DND-41 (cell line): ENCODE data around the gene POLR3B.

ENCODE experiments used
- ATAC-seq: fragments of 200-7000 bp; cut with Tn5 transposase; 3 replicates; pipeline ENCODE4 v1.9.1; 2021; ENCODE audit warnings: low read depth; ENCODE audit not compliant: insufficient read depth
- DNase-seq: peaks from one replicate; pipeline ENCODE4 v3.0.0-alpha.2; 2020
- H2AFZ ChIP-seq: 2 replicates; pipeline ENCODE4 v1.6.0; 2012; ENCODE audit warnings: low read depth, low read length
- H3K27ac ChIP-seq: 2 replicates; pipeline ENCODE4 v1.5.1; 2012; ENCODE audit warnings: low read length, inconsistent platforms
- H3K27me3 ChIP-seq: fragments of 200-600 bp; sonication (generic); 2 replicates; pipeline ENCODE4 v1.6.0; 2012; ENCODE audit warnings: low read length, mild to moderate bottlenecking, inconsistent platforms; ENCODE audit not compliant: insufficient read depth, poor library complexity
- H3K36me3 ChIP-seq: 2 replicates; pipeline ENCODE4 v1.5.1; 2012; ENCODE audit warnings: low read length, inconsistent platforms; ENCODE audit not compliant: insufficient read depth
- H3K4me1 ChIP-seq: 2 replicates; pipeline ENCODE4 v1.5.1; 2012; ENCODE audit warnings: mild to moderate bottlenecking, low read length; ENCODE audit not compliant: insufficient read depth
- H3K4me2 ChIP-seq: 2 replicates; pipeline ENCODE4 v1.6.0; 2012; ENCODE audit warnings: mild to moderate bottlenecking, moderate library complexity, low read length, inconsistent platforms; ENCODE audit not compliant: insufficient read depth
- H3K4me3 ChIP-seq, 2 experiments: fragments of 200-600 bp in 1 of 2; shearing (Covaris generic) in 1 of 2; 2 replicates each; pipeline ENCODE4 v1.5.1; 2012 to 2016; ENCODE audit warnings: inconsistent platforms in 2 of 2, low read length in 2 of 2, mild to moderate bottlenecking in 2 of 2, low read depth in 1 of 2, moderate library complexity in 1 of 2
- H3K79me2 ChIP-seq: 2 replicates; pipeline ENCODE4 v1.6.0; 2012; ENCODE audit warnings: low read length, inconsistent platforms; ENCODE audit not compliant: insufficient read depth
- H3K9ac ChIP-seq: 2 replicates; pipeline ENCODE4 v1.6.0; 2012; ENCODE audit warnings: low read depth, mild to moderate bottlenecking, inconsistent platforms, low read length, moderate library complexity
- H3K9me3 ChIP-seq: 2 replicates; pipeline ENCODE4 v1.5.1; 2012; ENCODE audit warnings: low read length, moderate library complexity, mild to moderate bottlenecking, inconsistent platforms; ENCODE audit not compliant: insufficient read depth, severe bottlenecking
- H4K20me1 ChIP-seq: 2 replicates; pipeline ENCODE4 v1.6.0; 2012; ENCODE audit warnings: low read length; ENCODE audit not compliant: insufficient read depth
- CTCF ChIP-seq: IDR thresholded peaks from 2 replicates; pipeline ENCODE4 v1.5.1; 2012; ENCODE audit warnings: borderline replicate concordance, low read length, moderate library complexity, mild to moderate bottlenecking; ENCODE audit not compliant: poor library complexity, severe bottlenecking; ENCODE audit errors: extremely low read depth
- EZH2 ChIP-seq: IDR thresholded peaks from 3 replicates; pipeline ENCODE4 v1.6.1; 2012; ENCODE audit warnings: borderline replicate concordance, low read depth, mild to moderate bottlenecking, moderate library complexity, low read length, inconsistent platforms; ENCODE audit not compliant: severe bottlenecking

Gene POLR3B

GRCh38 chr12:106386813-106387535 is 29.4 kb downstream of the POLR3B start:
- Histone ChIP-seq H3K9ac (no peak overlapping the region), H3K4me2 (no peak overlapping the region), H3K9me3 (no peaks in the 10 kb centered on the region), H3K4me3 (no peak overlapping the region), H3K27ac (no peak overlapping the region), H3K4me1 (no peaks in the 10 kb centered on the region), H3K36me3 (peaks cover 15% of the 10 kb centered on the region), H3K79me2 (no peaks in the 10 kb centered on the region), H4K20me1 (no peaks in the 10 kb centered on the region), H2AFZ (no peak overlapping the region), H3K27me3 (no peaks in the 10 kb centered on the region)
- no peak for TF ChIP-seq CTCF
- TF ChIP-seq EZH2 = no peak
- ATAC-seq = no peak
- DNase-seq = no peak

- DNase-seq (no peak), ATAC-seq (no peak)
- no peak overlapping the region for H3K9ac ChIP-seq
These were observed 30.4 kb downstream of the POLR3B start for GRCh38 chr12:106387848-106388377.

GRCh38 chr12:106389151-106389550 is 31.6 kb downstream of the POLR3B start:
- H3K4me2 ChIP-seq = no peak overlapping the region
- no peak overlapping the region for H3K4me3 ChIP-seq
- TF ChIP-seq EZH2 (no peak), CTCF (no peak)
- H3K36me3 ChIP-seq = peaks cover 22% of the 10 kb centered on the region
- H3K9ac ChIP-seq = no peak overlapping the region
- H4K20me1 ChIP-seq = no peaks in the 10 kb centered on the region
- no peaks in the 10 kb centered on the region for H3K9me3 ChIP-seq
- no peak overlapping the region for H2AFZ ChIP-seq
- H3K27me3 ChIP-seq = no peaks in the 10 kb centered on the region
- ATAC-seq (no peak), DNase-seq (no peak)
- H3K27ac ChIP-seq = no peak overlapping the region
- H3K4me1 ChIP-seq = no peaks in the 10 kb centered on the region
- H3K79me2 ChIP-seq = no peaks in the 10 kb centered on the region

More at GRCh38 chr12:106387848-106388377, 30.4 kb downstream of the POLR3B start:
- H3K27me3 ChIP-seq = no peaks in the 10 kb centered on the region
- no peak overlapping the region for H3K27ac ChIP-seq
- no peak overlapping the region for H3K4me3 ChIP-seq
- no peak overlapping the region for H2AFZ ChIP-seq
- no peaks in the 10 kb centered on the region for H4K20me1 ChIP-seq
- no peaks in the 10 kb centered on the region for H3K9me3 ChIP-seq
- H3K79me2 ChIP-seq = no peaks in the 10 kb centered on the region
- peaks cover 12% of the 10 kb centered on the region for H3K36me3 ChIP-seq
- TF ChIP-seq CTCF = no peak
- H3K4me1 ChIP-seq = no peaks in the 10 kb centered on the region
- no peak overlapping the region for H3K4me2 ChIP-seq
